HepG2 (cell line): ENCODE measurements around the gene MYLK2. TPM values are rescaled to one million over a fixed set of nuclear protein-coding genes. Genes with fewer than 3 reads are reported as not detected.

ENCODE experiments used
- ATAC-seq: fragments of 200-7000 bp; cut with Tn5 transposase; 3 replicates; pipeline ENCODE4 v1.9.1; 2020; ENCODE audit warnings: mild to moderate bottlenecking, moderate library complexity
- BruUV-seq: library from RNA; stranded (reverse); fragments of 400-500 nt; replicated peaks from 2 replicates; lab custom pipeline; 2021; lab: Mats Ljungman, UMichigan
- CTCF ChIA-PET: fragments of 300-600 bp; formaldehyde crosslinking; extraction: SDS; loops from one replicate; lab custom pipeline; 2021; ENCODE audit warnings: low total read pairs, inconsistent platforms, low intra/inter-chr PET ratio; lab: Yijun Ruan, JAX
- POLR2A ChIA-PET: fragments of 350-600 bp; sonication (Branson Sonifier 250); formaldehyde crosslinking; loops from one replicate; lab custom pipeline; 2020; ENCODE audit warnings: antibody characterized with exemption, inconsistent platforms; lab: Yijun Ruan, JAX
- DNase-seq: peaks from one replicate; pipeline ENCODE4 v3.0.0-alpha.2; 2015; ENCODE audit warnings: low spot score
- FAIRE-seq: peaks from 3 replicates; lab custom pipeline; 2011; peaks lifted over from hg19 to GRCh38; lab: Jason Lieb, UNC
- H2AFZ ChIP-seq: one replicate; pipeline ENCODE4 v1.6.1; 2011; ENCODE audit warnings: low read length, inconsistent platforms
- H3K27ac ChIP-seq: fragments of 300-600 bp; 3 replicates; pipeline ENCODE4 v1.8.0; 2011; ENCODE audit warnings: mixed run types, mild to moderate bottlenecking, mixed read lengths, low read length, inconsistent platforms; ENCODE audit not compliant: insufficient read depth; ENCODE audit errors: extremely low read length
- H3K27me3 ChIP-seq, 2 experiments: fragments of 200-600 bp in 1 of 2; 2 replicates in 1 of 2; 3 replicates in 1 of 2; pipeline versions ENCODE4 v1.6.0 to v1.8.0; 2011; ENCODE audit warnings: low read length in 2 of 2, mild to moderate bottlenecking in 2 of 2, moderate library complexity in 2 of 2, inconsistent platforms in 1 of 2; ENCODE audit not compliant: insufficient read depth in 2 of 2, control insufficient read depth in 1 of 2
- H3K36me3 ChIP-seq, 2 experiments: fragments of 200-600 bp in 1 of 2; replicated peaks in 1 of 2; 2 replicates in 1 of 2; 3 replicates in 1 of 2; pipeline versions ENCODE4 v1.5.1 to v1.8.0; 2011; ENCODE audit warnings: low read length in 2 of 2, inconsistent platforms in 1 of 2; ENCODE audit not compliant: insufficient read depth in 2 of 2, control insufficient read depth in 1 of 2
- H3K4me1 ChIP-seq: 2 replicates; pipeline ENCODE4 v1.5.1; 2012; ENCODE audit warnings: low read length, inconsistent platforms; ENCODE audit not compliant: insufficient read depth
- H3K4me2 ChIP-seq: 2 replicates; pipeline ENCODE4 v1.6.0; 2011; ENCODE audit warnings: low read depth, low read length, inconsistent platforms
- H3K4me3 ChIP-seq, 3 experiments: fragments of 200-600 bp in 1 of 3; sonication (generic), shearing (Covaris generic) in 1 of 3; replicated peaks in 1 of 3; 2 replicates each; pipeline ENCODE4 v1.5.1; 2011 to 2016; ENCODE audit warnings: low read length in 3 of 3, inconsistent platforms in 2 of 3, low read depth in 2 of 3, mild to moderate bottlenecking in 2 of 3, control low read depth in 1 of 3, mixed read lengths in 1 of 3; ENCODE audit not compliant: insufficient read depth in 1 of 3
- H3K79me2 ChIP-seq: one replicate; pipeline ENCODE4 v1.6.1; 2011; ENCODE audit warnings: low read length, inconsistent platforms; ENCODE audit not compliant: insufficient read depth
- H3K9ac ChIP-seq: 2 replicates; pipeline ENCODE4 v1.6.0; 2011; ENCODE audit warnings: mild to moderate bottlenecking, low read depth, low read length, inconsistent platforms; ENCODE audit not compliant: insufficient read depth
- H3K9me3 ChIP-seq: 2 replicates; pipeline ENCODE4 v1.5.1; 2012; ENCODE audit warnings: mild to moderate bottlenecking, low read length
- H4K20me1 ChIP-seq: 2 replicates; pipeline ENCODE4 v1.6.0; 2011; ENCODE audit warnings: inconsistent platforms, mild to moderate bottlenecking, low read length, moderate library complexity; ENCODE audit not compliant: insufficient read depth
- FOXP1 ChIP-seq, 2 experiments: fragments of 450-650 bp in 1 of 2; IDR thresholded peaks; 2 replicates each; pipeline ENCODE4 v1.6.1; 2017 to 2018; ENCODE audit warnings: antibody characterized with exemption in 1 of 2
- KLF11 ChIP-seq: IDR thresholded peaks from 2 replicates; pipeline ENCODE4 v1.6.1; 2016; ENCODE audit warnings: missing compliant biosample characterization
- NCOR1 ChIP-seq: fragments of 200-600 bp; sonication (generic); IDR thresholded peaks from 2 replicates; pipeline ENCODE4 v1.7.0; 2017; ENCODE audit warnings: antibody characterized with exemption, low read length, borderline replicate concordance
- PBX2 ChIP-seq: IDR thresholded peaks from 2 replicates; pipeline ENCODE4 v1.6.1; 2016; ENCODE audit warnings: control low read depth
- RBM22 ChIP-seq: fragments of 200-400 bp; formaldehyde crosslinking; optimal IDR thresholded peaks from 2 replicates; pipeline ENCODE3; 2017; ENCODE audit warnings: mild to moderate bottlenecking, low read length, moderate library complexity
- SPEN ChIP-seq: sonication (generic); formaldehyde crosslinking; IDR thresholded peaks from 2 replicates; pipeline ENCODE4 v1.5.1; 2020; ENCODE audit warnings: low read depth, mild to moderate bottlenecking, missing genetic modification reagents
- TBL1XR1 ChIP-seq: fragments of 150-350 bp; IDR thresholded peaks from 2 replicates; pipeline ENCODE4 v1.6.1; 2014; ENCODE audit warnings: borderline replicate concordance, low read length; ENCODE audit not compliant: partially characterized antibody
- TERF1 ChIP-seq: sonication (generic); formaldehyde crosslinking; IDR thresholded peaks from 2 replicates; pipeline ENCODE4 v1.8.0; 2022; ENCODE audit warnings: mild to moderate bottlenecking, missing genetic modification reagents, moderate library complexity
- ZNF569 ChIP-seq: sonication (generic); formaldehyde crosslinking; IDR thresholded peaks from 2 replicates; pipeline ENCODE4 v1.5.0; 2020; ENCODE audit warnings: mild to moderate bottlenecking, missing genetic modification reagents, moderate library complexity, borderline replicate concordance
- ZNF746 ChIP-seq: sonication (generic); formaldehyde crosslinking; IDR thresholded peaks from 2 replicates; pipeline ENCODE4 v1.8.0; 2022; ENCODE audit warnings: mild to moderate bottlenecking, missing genetic modification reagents
- WGBS: methylation state at CpG from one replicate; pipeline ENCODE4 v1.1.6; 2017; ENCODE audit warnings: low lambda C conversion rate; 5-methylcytosine and 5-hydroxymethylcytosine counted together
- in situ Hi-C: cut with HindIII; loops from 2 replicates; pipeline ENCODE4 v1.10.0; 2017; ENCODE audit warnings: low pct_unique_long_range_greater_than_20kb; ENCODE audit not compliant: extremely low pct_ligation_motif_present
- intact Hi-C: fragments of 100-400 bp; cut with micrococcal nuclease; formaldehyde crosslinking; loops from one replicate; pipeline ENCODE4 v1.10.0; 2022; ENCODE audit not compliant: unreplicated experiment
- polyA plus RNA-seq, 8 experiments: library from polyadenylated mRNA; depleted of rRNA in 3 of 8; stranded (reverse) in 7 of 8; unstranded in 1 of 8; fragments of >200 nt; fragmentation: Illumina TruSeq in 4 of 8; extraction: Trizol in 4 of 8; gene quantifications; 2 replicates each; pipeline versions ENCODE4 v1.2.1 to v1.2.3, GENCODE V29; 2011 to 2016; ENCODE audit warnings: low read depth in 4 of 8, missing spikeins in 1 of 8, mixed read lengths in 1 of 8; ENCODE audit not compliant: insufficient read depth in 1 of 8
- total RNA-seq, 5 experiments: library from RNA; depleted of rRNA; stranded (reverse); fragments of >200 nt; fragmentation: Illumina TruSeq; extraction: Trizol; gene quantifications; 2 replicates each; pipeline ENCODE4 v1.2.3, GENCODE V29; 2016; ENCODE audit warnings: low read depth in 1 of 5

MYLK2 gene
- total and polyA plus RNA-seq, 2 of the 13 experiments (the other 11 are each of a cell fraction or from before 2014, with no cell fraction given) = 0.27 TPM; not detected in 1

GRCh38 chr20:31780839-31781238, 38.3 kb upstream of the MYLK2 start (continued):
- TF ChIP-seq ZNF569 (CRISPR knock-in tag) = no peak
- no peak for TF ChIP-seq TBL1XR1
- no peak for TF ChIP-seq NCOR1
- TF ChIP-seq ZNF746 (CRISPR knock-in tag) = no peak
- TF ChIP-seq TERF1 (CRISPR knock-in tag) = no peak
- TF ChIP-seq KLF11 = no peak
- no peak for TF ChIP-seq PBX2
- TF ChIP-seq SPEN (CRISPR knock-in tag) = no peak
- TF ChIP-seq, all 625 proteins: peak for 0

- ATAC-seq (no peak), FAIRE-seq (no peak), DNase-seq (no peak)
- H3K9ac ChIP-seq = no peak overlapping the region
- whole genome bisulfite sequencing = 98% methylated on average over 4 of the region's 4 CpGs
- no peak overlapping the region for H3K4me3 ChIP-seq
- POLR2A ChIA-PET = no interaction called here
- intact Hi-C loops = no loop called here
- no TSS peak for BruUV-seq
- no peak overlapping the region for H3K4me2 ChIP-seq
- H3K36me3 ChIP-seq = peaks cover 55 to 96% of the 10 kb centered on the region in 2 experiments
- H3K27ac ChIP-seq = no peak overlapping the region
- H4K20me1 ChIP-seq = no peaks in the 10 kb centered on the region
- in situ Hi-C loops = no loop called here
- CTCF ChIA-PET = no interaction called here
- no peak overlapping the region for H2AFZ ChIP-seq
- no peaks in the 10 kb centered on the region for H3K9me3 ChIP-seq
- H3K27me3 ChIP-seq = no peaks in the 10 kb centered on the region
- no peaks in the 10 kb centered on the region for H3K79me2 ChIP-seq
- TF ChIP-seq RBM22 (peak; percentile 29), FOXP1 (IDR thresholded peaks at IDR 0.05) (no peak), FOXP1 (CRISPR knock-in tag; IDR thresholded peaks at IDR 0.05) (no peak)
- no peaks in the 10 kb centered on the region for H3K4me1 ChIP-seq
Observed at GRCh38 chr20:31781945-31782344, 37.2 kb upstream of the MYLK2 start.
